Activated T-cell treated with anti-CD3 and anti-CD28 coated beads, Interleukin-2, amount 50 U/mL, for 1 hour (primary cell): Measurements from ENCODE around the gene MRI1.
"Not testable (repeated sequence)": the region's sequence is repeated elsewhere in the genome, so short reads cannot be mapped to it uniquely, and the experiment has no call there.

Experiments
- DNase-seq: peaks from one replicate; pipeline ENCODE4 v3.0.0-alpha.2; 2020

The MRI1 gene

GRCh38 chr19:13762635-13763235 lies 1.6 kb upstream of the MRI1 start:
- no peak for DNase-seq

GRCh38 chr19:13763265-13763664 lies 1.1 kb upstream of the MRI1 start:
- DNase-seq, result no peak

- peak; percentile 59 for DNase-seq
Observed at GRCh38 chr19:13764821-13765394, 586 bp downstream of the MRI1 start.

- DNase-seq, result no peak
Observed at GRCh38 chr19:13765395-13766094, 1.2 kb downstream of the MRI1 start.

GRCh38 chr19:13766095-13766481 lies 1.8 kb downstream of the MRI1 start:
- DNase-seq, result no peak

- no peak for DNase-seq
Observed at GRCh38 chr19:13768510-13768909, 4.2 kb downstream of the MRI1 start.

GRCh38 chr19:13770013-13770635 lies 5.8 kb downstream of the MRI1 start:
- DNase-seq, result no peak

- DNase-seq, result peak; percentile 80
Observed at GRCh38 chr19:13774217-13775191, 10.2 kb downstream of the MRI1 start, which contains the start of gene C19orf53. Gene C19orf53 (plus strand): TSS chr19:13774456. CDS start chr19:13774478, 22 bp downstream.

- DNase-seq, result no peak
Observed at GRCh38 chr19:13778398-13778797, 14.1 kb downstream of the MRI1 start.

GRCh38 chr19:13778847-13779246 lies 14.5 kb downstream of the MRI1 start:
- no peak for DNase-seq

- DNase-seq, result not testable (repeated sequence)
Observed at GRCh38 chr19:13779794-13780193, 15.5 kb downstream of the MRI1 start.

GRCh38 chr19:13781547-13781946 lies 17.2 kb downstream of the MRI1 start:
- no peak for DNase-seq

- no peak for DNase-seq
Observed at GRCh38 chr19:13782537-13782936, 18.2 kb downstream of the MRI1 start.

GRCh38 chr19:13783565-13784500 lies 19.5 kb downstream of the MRI1 start:
- no peak for DNase-seq

- DNase-seq, result peak; percentile 78
Observed at GRCh38 chr19:13784731-13785452, 20.6 kb downstream of the MRI1 start.

- peak; percentile 38 for DNase-seq
Observed at GRCh38 chr19:13788991-13789390, 24.7 kb downstream of the MRI1 start.

- no peak for DNase-seq
Observed at GRCh38 chr19:13790354-13790753, 26.0 kb downstream of the MRI1 start.

GRCh38 chr19:13793317-13793716 lies 29.0 kb downstream of the MRI1 start:
- not testable (repeated sequence) for DNase-seq

- DNase-seq, result no peak
Observed at GRCh38 chr19:13794398-13794756, 30.1 kb downstream of the MRI1 start.

- peak; percentile 84 for DNase-seq
Observed at GRCh38 chr19:13794757-13795589, 30.7 kb downstream of the MRI1 start, which contains the start of gene ZSWIM4. Gene ZSWIM4 (plus strand): TSS chr19:13795443. CDS start chr19:13795649, 206 bp downstream.
